Stimulated activated CD4-positive, alpha-beta T cell treated with anti-CD3 and anti-CD28 coated beads, Interleukin-12 subunit alpha, Interleukin-12 subunit beta, amount 100 ng/mL, for 48 hours (primary cell): ENCODE measurements around the gene C3.
"Not testable (repeated sequence)": the region's sequence is repeated elsewhere in the genome, so short reads cannot be mapped to it uniquely, and the experiment has no call there.

Source experiments
- DNase-seq, 3 donors: peaks; one replicate each; pipeline ENCODE4 v3.0.0-alpha.2; 2020; ENCODE audit warnings: low read depth in 2 of 3, low spot score in 1 of 3

Gene C3

GRCh38 chr19:6667114-6667627, 53.3 kb downstream of the C3 start:
- DNase-seq: no peak

- DNase-seq: no peak
These were observed 55.5 kb downstream of the C3 start for GRCh38 chr19:6664916-6665315.

GRCh38 chr19:6663236-6664201, 56.9 kb downstream of the C3 start:
- no peak for DNase-seq

GRCh38 chr19:6662702-6663101, 57.7 kb downstream of the C3 start:
- no peak for DNase-seq

GRCh38 chr19:6661509-6662244, 58.8 kb downstream of the C3 start:
- DNase-seq: peak in 2 of 3 donors; percentile 51 to 60

- no peak for DNase-seq
These were observed 59.5 kb downstream of the C3 start for GRCh38 chr19:6660930-6661329.

- not testable (repeated sequence) for DNase-seq
These were observed 64.1 kb downstream of the C3 start for GRCh38 chr19:6656390-6656789.

GRCh38 chr19:6654347-6655310, 65.8 kb downstream of the C3 start:
- peak in 2 of 3 donors; percentile 54 for DNase-seq

GRCh38 chr19:6652805-6653094, 67.7 kb downstream of the C3 start:
- DNase-seq: no peak

GRCh38 chr19:6651965-6652804, 68.3 kb downstream of the C3 start:
- no peak for DNase-seq

- DNase-seq: no peak
These were observed 71.3 kb downstream of the C3 start for GRCh38 chr19:6649185-6649584.

- no peak for DNase-seq
These were observed 72.2 kb downstream of the C3 start for GRCh38 chr19:6648141-6648715.

GRCh38 chr19:6644796-6645195, 75.7 kb downstream of the C3 start:
- no peak for DNase-seq

- DNase-seq: not testable (repeated sequence)
These were observed 80.1 kb downstream of the C3 start for GRCh38 chr19:6640333-6640732.

GRCh38 chr19:6639439-6639838, 81.0 kb downstream of the C3 start:
- no peak for DNase-seq

GRCh38 chr19:6633456-6633813, 87.0 kb downstream of the C3 start:
- DNase-seq: not testable (repeated sequence)

GRCh38 chr19:6632747-6633455, 87.5 kb downstream of the C3 start:
- DNase-seq: peak in 2 of 3 donors; percentile 11 to 45

- peak; percentile 53 to 98 (median 74) for DNase-seq
These were observed 88.3 kb downstream of the C3 start for GRCh38 chr19:6632002-6632621.
